Activated naive CD8-positive, alpha-beta T cell treated with anti-CD3 and anti-CD28 coated beads, Interleukin-2, amount 50 U/mL, for 16 hours (primary cell): ENCODE measurements around the gene CD1D.
"Not testable (repeated sequence)": the region's sequence is repeated elsewhere in the genome, so short reads cannot be mapped to it uniquely, and the experiment has no call there.

ENCODE experiments used
- DNase-seq: peaks from one replicate; pipeline ENCODE4 v3.0.0-alpha.2; 2020; ENCODE audit warnings: low read depth, low spot score

CD1D gene

GRCh38 chr1:158176399-158176798, 4.3 kb upstream of the CD1D start:
- DNase-seq, result no peak

- not testable (repeated sequence) for DNase-seq
Measured at GRCh38 chr1:158176849-158177699, 3.6 kb upstream of the CD1D start.

GRCh38 chr1:158177700-158178450, 2.8 kb upstream of the CD1D start:
- peak; percentile 11 for DNase-seq

- no peak for DNase-seq
Measured at GRCh38 chr1:158179301-158180041, 1.2 kb upstream of the CD1D start.

GRCh38 chr1:158181577-158181922, 855 bp downstream of the CD1D start:
- DNase-seq, result no peak

GRCh38 chr1:158185770-158186169, 5.1 kb downstream of the CD1D start:
- no peak for DNase-seq

- no peak for DNase-seq
Measured at GRCh38 chr1:158186180-158186579, 5.5 kb downstream of the CD1D start.

GRCh38 chr1:158188611-158189010, 7.9 kb downstream of the CD1D start:
- DNase-seq, result no peak

- no peak for DNase-seq
Measured at GRCh38 chr1:158189624-158190023, 8.9 kb downstream of the CD1D start.

GRCh38 chr1:158191299-158191698, 10.6 kb downstream of the CD1D start:
- no peak for DNase-seq

GRCh38 chr1:158196461-158196860, 15.8 kb downstream of the CD1D start:
- DNase-seq, result no peak

GRCh38 chr1:158199849-158200248, 19.2 kb downstream of the CD1D start:
- no peak for DNase-seq

- no peak for DNase-seq
Measured at GRCh38 chr1:158200527-158200926, 19.8 kb downstream of the CD1D start.

- DNase-seq, result no peak
Measured at GRCh38 chr1:158203693-158204457, 23.2 kb downstream of the CD1D start.

- no peak for DNase-seq
Measured at GRCh38 chr1:158204458-158204827, 23.7 kb downstream of the CD1D start.

- DNase-seq, result no peak
Measured at GRCh38 chr1:158208586-158209116, 28.0 kb downstream of the CD1D start.

GRCh38 chr1:158212320-158212719, 31.6 kb downstream of the CD1D start:
- no peak for DNase-seq

- not testable (repeated sequence) for DNase-seq
Measured at GRCh38 chr1:158223445-158223844, 42.8 kb downstream of the CD1D start.

GRCh38 chr1:158227904-158228623, 47.4 kb downstream of the CD1D start:
- no peak for DNase-seq
